ENCODE data around the gene TEC. TPM values are rescaled to one million over a fixed set of nuclear protein-coding genes. Genes with fewer than 3 reads are reported as not detected.

TEC gene
- total and polyA plus RNA-seq, 2 experiments from 2014 or later, result 2.9 to 3.0 TPM

DNA sequence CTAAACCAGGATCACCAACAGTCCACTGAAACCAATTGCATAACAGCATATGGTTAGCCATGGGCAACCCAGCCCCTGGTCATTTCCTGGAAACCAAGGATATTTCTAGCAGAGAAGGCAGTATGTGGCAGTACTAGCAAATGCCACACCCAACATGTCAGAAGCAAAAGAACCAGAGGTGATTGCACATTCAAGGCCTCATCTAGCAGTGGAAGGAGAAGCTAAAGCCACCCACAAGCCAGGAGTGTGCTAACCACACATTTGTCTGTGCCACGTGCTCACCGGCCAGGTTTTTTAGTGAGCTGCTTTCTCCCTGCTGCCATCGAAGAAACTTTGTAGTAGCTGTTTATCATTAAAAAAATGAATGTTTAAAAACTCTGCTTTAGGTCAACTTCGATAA, 42.0 kb downstream of the TEC start (continued):
- TF ChIP-seq, protein P1, sequence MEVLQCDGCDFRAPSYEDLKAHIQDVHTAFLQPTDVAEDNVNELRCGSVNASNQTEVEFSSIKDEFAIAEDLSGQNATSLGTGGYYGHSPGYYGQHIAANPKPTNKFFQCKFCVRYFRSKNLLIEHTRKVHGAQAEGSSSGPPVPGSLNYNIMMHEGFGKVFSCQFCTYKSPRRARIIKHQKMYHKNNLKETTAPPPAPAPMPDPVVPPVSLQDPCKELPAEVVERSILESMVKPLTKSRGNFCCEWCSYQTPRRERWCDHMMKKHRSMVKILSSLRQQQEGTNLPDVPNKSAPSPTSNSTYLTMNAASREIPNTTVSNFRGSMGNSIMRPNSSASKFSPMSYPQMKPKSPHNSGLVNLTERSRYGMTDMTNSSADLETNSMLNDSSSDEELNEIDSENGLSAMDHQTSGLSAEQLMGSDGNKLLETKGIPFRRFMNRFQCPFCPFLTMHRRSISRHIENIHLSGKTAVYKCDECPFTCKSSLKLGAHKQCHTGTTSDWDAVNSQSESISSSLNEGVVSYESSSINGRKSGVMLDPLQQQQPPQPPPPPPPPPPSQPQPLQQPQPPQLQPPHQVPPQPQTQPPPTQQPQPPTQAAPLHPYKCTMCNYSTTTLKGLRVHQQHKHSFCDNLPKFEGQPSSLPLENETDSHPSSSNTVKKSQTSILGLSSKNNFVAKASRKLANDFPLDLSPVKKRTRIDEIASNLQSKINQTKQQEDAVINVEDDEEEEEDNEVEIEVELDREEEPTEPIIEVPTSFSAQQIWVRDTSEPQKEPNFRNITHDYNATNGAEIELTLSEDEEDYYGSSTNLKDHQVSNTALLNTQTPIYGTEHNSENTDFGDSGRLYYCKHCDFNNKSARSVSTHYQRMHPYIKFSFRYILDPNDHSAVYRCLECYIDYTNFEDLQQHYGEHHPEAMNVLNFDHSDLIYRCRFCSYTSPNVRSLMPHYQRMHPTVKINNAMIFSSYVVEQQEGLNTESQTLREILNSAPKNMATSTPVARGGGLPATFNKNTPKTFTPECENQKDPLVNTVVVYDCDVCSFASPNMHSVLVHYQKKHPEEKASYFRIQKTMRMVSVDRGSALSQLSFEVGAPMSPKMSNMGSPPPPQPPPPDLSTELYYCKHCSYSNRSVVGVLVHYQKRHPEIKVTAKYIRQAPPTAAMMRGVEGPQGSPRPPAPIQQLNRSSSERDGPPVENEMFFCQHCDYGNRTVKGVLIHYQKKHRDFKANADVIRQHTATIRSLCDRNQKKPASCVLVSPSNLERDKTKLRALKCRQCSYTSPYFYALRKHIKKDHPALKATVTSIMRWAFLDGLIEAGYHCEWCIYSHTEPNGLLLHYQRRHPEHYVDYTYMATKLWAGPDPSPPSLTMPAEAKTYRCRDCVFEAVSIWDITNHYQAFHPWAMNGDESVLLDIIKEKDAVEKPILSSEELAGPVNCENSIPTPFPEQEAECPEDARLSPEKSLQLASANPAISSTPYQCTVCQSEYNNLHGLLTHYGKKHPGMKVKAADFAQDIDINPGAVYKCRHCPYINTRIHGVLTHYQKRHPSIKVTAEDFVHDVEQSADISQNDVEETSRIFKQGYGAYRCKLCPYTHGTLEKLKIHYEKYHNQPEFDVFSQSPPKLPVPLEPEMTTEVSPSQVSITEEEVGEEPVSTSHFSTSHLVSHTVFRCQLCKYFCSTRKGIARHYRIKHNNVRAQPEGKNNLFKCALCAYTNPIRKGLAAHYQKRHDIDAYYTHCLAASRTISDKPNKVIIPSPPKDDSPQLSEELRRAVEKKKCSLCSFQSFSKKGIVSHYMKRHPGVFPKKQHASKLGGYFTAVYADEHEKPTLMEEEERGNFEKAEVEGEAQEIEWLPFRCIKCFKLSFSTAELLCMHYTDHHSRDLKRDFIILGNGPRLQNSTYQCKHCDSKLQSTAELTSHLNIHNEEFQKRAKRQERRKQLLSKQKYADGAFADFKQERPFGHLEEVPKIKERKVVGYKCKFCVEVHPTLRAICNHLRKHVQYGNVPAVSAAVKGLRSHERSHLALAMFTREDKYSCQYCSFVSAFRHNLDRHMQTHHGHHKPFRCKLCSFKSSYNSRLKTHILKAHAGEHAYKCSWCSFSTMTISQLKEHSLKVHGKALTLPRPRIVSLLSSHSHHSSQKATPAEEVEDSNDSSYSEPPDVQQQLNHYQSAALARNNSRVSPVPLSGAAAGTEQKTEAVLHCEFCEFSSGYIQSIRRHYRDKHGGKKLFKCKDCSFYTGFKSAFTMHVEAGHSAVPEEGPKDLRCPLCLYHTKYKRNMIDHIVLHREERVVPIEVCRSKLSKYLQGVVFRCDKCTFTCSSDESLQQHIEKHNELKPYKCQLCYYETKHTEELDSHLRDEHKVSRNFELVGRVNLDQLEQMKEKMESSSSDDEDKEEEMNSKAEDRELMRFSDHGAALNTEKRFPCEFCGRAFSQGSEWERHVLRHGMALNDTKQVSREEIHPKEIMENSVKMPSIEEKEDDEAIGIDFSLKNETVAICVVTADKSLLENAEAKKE (CRISPR knock-in tag; IDR thresholded peaks at IDR 0.05), result no peak
- TF ChIP-seq NANOG (IDR thresholded peaks at IDR 0.05; ENCODE audit: borderline replicate concordance), result no peak

DNA sequence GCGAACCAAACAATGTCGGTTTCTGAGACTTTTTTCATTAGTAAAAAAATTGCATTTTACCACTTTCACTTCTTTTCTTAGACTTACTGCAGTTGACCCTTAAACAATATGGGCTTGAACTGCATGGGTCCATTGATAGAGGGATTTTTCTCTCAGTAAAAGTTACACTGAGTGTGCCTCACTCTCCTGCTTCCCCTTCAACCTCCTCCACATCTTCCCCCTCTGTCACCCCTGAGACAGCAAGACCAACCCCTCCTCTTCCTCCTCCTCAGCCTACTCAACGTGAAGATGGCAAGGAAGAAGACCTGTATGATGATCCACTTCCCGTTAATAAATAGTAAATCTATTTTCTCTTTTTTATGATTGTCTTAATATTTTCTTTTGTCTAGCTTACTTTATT, 43.4 kb downstream of the TEC start:
- Mint-ChIP-seq H3K27me3 (ENCODE audit: insufficient read depth, low read depth, poor library complexity) (peaks cover 4% of the 10 kb centered on the region), H3K36me3 (ENCODE audit: low read depth) (no peaks in the 10 kb centered on the region), H3K9me3 (no peaks in the 10 kb centered on the region), H3K4me1 (peaks cover 14% of the 10 kb centered on the region), H3K27ac (no peak overlapping the region), H3K4me3 (no peak overlapping the region)
- peak overlapping the region; percentile 75 for H3K27ac ChIP-seq (ENCODE audit: low read depth)
- ATAC-seq (no peak), DNase-seq (ENCODE audit: low spot score) (no peak)
- no peak overlapping the region for H3K4me3 ChIP-seq
- H4K20me1 ChIP-seq (replicated peaks; ENCODE audit: insufficient read depth), result no peaks in the 10 kb centered on the region
- no peaks in the 10 kb centered on the region for H3K36me3 ChIP-seq (ENCODE audit: insufficient read depth)
- 0 out of 2 replicates have a peak overlapping the region, but pooled peaks have one; percentile 1 for H3K4me2 ChIP-seq
- H3F3A ChIP-seq (replicated peaks; ENCODE audit: low read depth), result no peaks in the 10 kb centered on the region
- H3K9me2 ChIP-seq (ENCODE audit: insufficient read depth), result no peaks in the 10 kb centered on the region
- no peaks in the 10 kb centered on the region for H3K27me3 ChIP-seq (ENCODE audit: insufficient read depth)
- H2AFZ ChIP-seq, result no peak overlapping the region
- H3K4me1 ChIP-seq (ENCODE audit: insufficient read depth), result peaks cover 8% of the 10 kb centered on the region; the same call in 1 of the 2 replicates
- H3K79me2 ChIP-seq (replicated peaks; ENCODE audit: insufficient read depth), result no peaks in the 10 kb centered on the region
- TF ChIP-seq EZH2 (IDR thresholded peaks at IDR 0.05; ENCODE audit: low read depth, unreplicated experiment) (no peak), JUNB (IDR thresholded peaks at IDR 0.05; ENCODE audit: unreplicated experiment) (no peak), CREB1 (CRISPR knock-in tag; IDR thresholded peaks at IDR 0.05; ENCODE audit: low read depth) (no peak), NANOG (IDR thresholded peaks at IDR 0.05; ENCODE audit: borderline replicate concordance) (no peak), ZNF114 (CRISPR knock-in tag; IDR thresholded peaks at IDR 0.05) (no peak)
- TF ChIP-seq, protein P1 (CRISPR knock-in tag; IDR thresholded peaks at IDR 0.05), result no peak
